ENCODE results near the gene AP4B1. TPM values are rescaled to one million over a fixed set of nuclear protein-coding genes. Genes with fewer than 3 reads are reported as not detected.

AP4B1 gene
- total RNA-seq, 2 experiments from 2014 or later: 44.1 to 48.0 TPM

GRCh38 chr1:113887402-113888175 is 17.0 kb downstream of the AP4B1 start, which contains the start of gene BCL2L15:
BCL2L15 (minus strand) TSS chr1:113887581; CDS start chr1:113887375, 206 bp downstream.
- TF ChIP-seq, protein P1, sequence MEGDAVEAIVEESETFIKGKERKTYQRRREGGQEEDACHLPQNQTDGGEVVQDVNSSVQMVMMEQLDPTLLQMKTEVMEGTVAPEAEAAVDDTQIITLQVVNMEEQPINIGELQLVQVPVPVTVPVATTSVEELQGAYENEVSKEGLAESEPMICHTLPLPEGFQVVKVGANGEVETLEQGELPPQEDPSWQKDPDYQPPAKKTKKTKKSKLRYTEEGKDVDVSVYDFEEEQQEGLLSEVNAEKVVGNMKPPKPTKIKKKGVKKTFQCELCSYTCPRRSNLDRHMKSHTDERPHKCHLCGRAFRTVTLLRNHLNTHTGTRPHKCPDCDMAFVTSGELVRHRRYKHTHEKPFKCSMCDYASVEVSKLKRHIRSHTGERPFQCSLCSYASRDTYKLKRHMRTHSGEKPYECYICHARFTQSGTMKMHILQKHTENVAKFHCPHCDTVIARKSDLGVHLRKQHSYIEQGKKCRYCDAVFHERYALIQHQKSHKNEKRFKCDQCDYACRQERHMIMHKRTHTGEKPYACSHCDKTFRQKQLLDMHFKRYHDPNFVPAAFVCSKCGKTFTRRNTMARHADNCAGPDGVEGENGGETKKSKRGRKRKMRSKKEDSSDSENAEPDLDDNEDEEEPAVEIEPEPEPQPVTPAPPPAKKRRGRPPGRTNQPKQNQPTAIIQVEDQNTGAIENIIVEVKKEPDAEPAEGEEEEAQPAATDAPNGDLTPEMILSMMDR (IDR thresholded peaks at IDR 0.05): no peak
- H3K4me3 Mint-ChIP-seq: no peak within 1 kb of the TSS
- POLR2A ChIA-PET: interaction anchor here (0.9 to 1.6 kb wide), 2 partner anchors 12 to 18 kb away, joined by 3 to 4 read pairs; no protein-coding TSS in a partner anchor
- DNase-seq (no peak), ATAC-seq (ENCODE audit: poor library complexity) (no peak)
- peaks cover 16% of the 10 kb centered on the region for H3K4me1 Mint-ChIP-seq (ENCODE audit: low read depth)
- CTCF ChIA-PET: interaction anchor here (1.2 to 1.8 kb wide), 2 partner anchors 14 to 37 kb away, joined by 3 read pairs; no protein-coding TSS in a partner anchor
- H3K27me3 Mint-ChIP-seq: no peaks in the 10 kb centered on the region
- H3K27ac ChIP-seq (ENCODE audit: low read depth in 1 of 2, low read length in 2 of 2): no peak within 1 kb of the TSS
- H3K36me3 ChIP-seq (ENCODE audit: insufficient read depth, low read length): no peaks in the 10 kb centered on the region
- no peak within 1 kb of the TSS for H3K4me3 ChIP-seq (ENCODE audit: low read length)
- intact Hi-C loops (cut with DNase I, micrococcal nuclease): no loop called here
- no peaks in the 10 kb centered on the region for H3K9me3 ChIP-seq (ENCODE audit: control insufficient read depth in 1 of 2, insufficient read depth in 1 of 2, low read length in 2 of 2)
- no peaks in the 10 kb centered on the region for H3K27me3 ChIP-seq (ENCODE audit: control insufficient read depth in 1 of 2, insufficient read depth in 2 of 2, low read length in 2 of 2)
- no peaks in the 10 kb centered on the region for H3K9me3 Mint-ChIP-seq
- H3K36me3 Mint-ChIP-seq (ENCODE audit: low read depth): no peaks in the 10 kb centered on the region
- no peak within 1 kb of the TSS for H3K27ac Mint-ChIP-seq
- H3K4me1 ChIP-seq (ENCODE audit: insufficient read depth, low read length): peaks cover 10% of the 10 kb centered on the region

- Mint-ChIP-seq H3K4me1 (ENCODE audit: low read depth) (peaks cover 16% of the 10 kb centered on the region), H3K9me3 (no peaks in the 10 kb centered on the region), H3K36me3 (ENCODE audit: low read depth) (no peaks in the 10 kb centered on the region), H3K4me3 (no peak overlapping the region), H3K27me3 (no peaks in the 10 kb centered on the region), H3K27ac (no peak overlapping the region)
- no peaks in the 10 kb centered on the region for H3K27me3 ChIP-seq (ENCODE audit: control insufficient read depth in 1 of 2, insufficient read depth in 2 of 2, low read length in 2 of 2)
- intact Hi-C loops (cut with DNase I, micrococcal nuclease): no loop called here
- no peak overlapping the region for H3K4me3 ChIP-seq (ENCODE audit: low read length)
- no peak overlapping the region for H3K27ac ChIP-seq (ENCODE audit: low read depth in 1 of 2, low read length in 2 of 2)
- CTCF ChIA-PET: interaction anchor here (1.0 to 1.8 kb wide), 3 partner anchors 17 to 36 kb away, joined by 3 read pairs; partner anchors contain the start of gene AP4B1
- ATAC-seq (ENCODE audit: poor library complexity) (no peak), DNase-seq (no peak)
- POLR2A ChIA-PET: interaction anchor here (0.6 to 1.6 kb wide), 3 partner anchors 11 to 45 kb away, joined by 3 to 6 read pairs (median 4); no protein-coding TSS in a partner anchor
- H3K36me3 ChIP-seq (ENCODE audit: insufficient read depth, low read length): no peaks in the 10 kb centered on the region
- peaks cover 10% of the 10 kb centered on the region for H3K4me1 ChIP-seq (ENCODE audit: insufficient read depth, low read length)
- TF ChIP-seq, protein P1 (IDR thresholded peaks at IDR 0.05): no peak
- no peaks in the 10 kb centered on the region for H3K9me3 ChIP-seq (ENCODE audit: control insufficient read depth in 1 of 2, insufficient read depth in 1 of 2, low read length in 2 of 2)
These were observed 17.9 kb downstream of the AP4B1 start for GRCh38 chr1:113886417-113887401.

DNA sequence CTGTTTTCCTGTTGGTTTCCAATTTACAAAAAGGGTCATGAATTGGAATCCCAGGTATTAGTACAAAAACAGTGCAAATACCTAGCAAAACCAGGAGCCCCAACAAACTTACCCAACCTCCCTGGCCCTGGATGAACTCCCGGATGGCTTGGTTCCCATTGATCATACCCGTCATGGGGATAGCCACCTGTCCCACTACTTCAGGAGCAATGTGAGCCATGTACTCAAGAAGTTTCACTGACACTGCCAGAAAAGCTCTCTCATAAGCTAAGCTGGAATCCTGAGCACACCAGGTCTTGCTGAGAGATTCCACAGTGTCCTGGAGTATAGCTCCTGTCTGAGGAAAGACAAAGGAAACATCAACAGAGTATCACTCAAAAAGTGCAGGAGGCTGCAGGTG is 22.9 kb downstream of the AP4B1 start:
- no peak for DNase-seq
- TF ChIP-seq, protein P1 (IDR thresholded peaks at IDR 0.05): no peak
- intact Hi-C loops (cut with DNase I, micrococcal nuclease): no loop called here
- Mint-ChIP-seq H3K27ac (no peak overlapping the region), H3K27me3 (no peaks in the 10 kb centered on the region), H3K36me3 (ENCODE audit: low read depth) (no peaks in the 10 kb centered on the region), H3K9me3 (no peaks in the 10 kb centered on the region), H3K4me1 (ENCODE audit: low read depth) (peaks cover 36% of the 10 kb centered on the region), H3K4me3 (no peak overlapping the region)
- no peaks in the 10 kb centered on the region for H3K36me3 ChIP-seq (ENCODE audit: insufficient read depth, low read length)
- no peaks in the 10 kb centered on the region for H3K9me3 ChIP-seq (ENCODE audit: control insufficient read depth in 1 of 2, insufficient read depth in 1 of 2, low read length in 2 of 2)
- no peak for ATAC-seq (ENCODE audit: poor library complexity)
- H3K27ac ChIP-seq (ENCODE audit: low read depth in 1 of 2, low read length in 2 of 2): no peak overlapping the region
- POLR2A ChIA-PET: interaction anchor here (0.6 to 4.4 kb wide), 3 partner anchors 9 to 794 kb away, joined by 3 to 21 read pairs (median 5); partner anchors contain the start of gene AP4B1
- no peaks in the 10 kb centered on the region for H3K27me3 ChIP-seq (ENCODE audit: control insufficient read depth in 1 of 2, insufficient read depth in 2 of 2, low read length in 2 of 2)
- H3K4me1 ChIP-seq (ENCODE audit: insufficient read depth, low read length): peaks cover 11% of the 10 kb centered on the region
- CTCF ChIA-PET: interaction anchor here (0.9 to 2.0 kb wide), 2 partner anchors 10 to 23 kb away, joined by 3 to 8 read pairs; partner anchors contain the start of genes AP4B1 and DCLRE1B
- no peak overlapping the region for H3K4me3 ChIP-seq (ENCODE audit: low read length)
